HCEC 1CT (cell line): ENCODE measurements around the gene ORC1.

Experiments used
- DNase-seq: peaks from one replicate; pipeline ENCODE4 v3.0.0-alpha.2; 2017

The ORC1 gene

GRCh38 chr1:52341655-52342260, 62.5 kb downstream of the ORC1 start:
- DNase-seq, result no peak

DNA sequence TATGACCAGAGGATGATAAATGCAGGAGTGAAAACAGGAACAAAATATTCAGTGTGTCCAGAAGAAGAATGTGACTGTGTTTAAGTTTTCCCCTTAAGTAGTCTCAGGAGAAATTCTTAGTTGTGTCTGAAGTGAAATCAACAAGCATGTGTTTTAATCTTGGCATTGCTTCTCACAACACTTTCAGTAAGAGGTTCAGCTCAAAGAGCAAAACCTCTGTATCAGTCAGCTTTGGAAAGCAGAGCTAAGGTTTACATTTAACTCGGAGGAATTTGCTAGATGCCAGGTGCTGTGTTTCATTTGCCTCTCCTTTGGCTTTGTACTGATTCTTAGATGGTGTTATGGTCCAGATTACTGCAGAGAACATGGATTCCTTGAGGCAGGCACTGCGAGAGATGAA, 66.8 kb downstream of the ORC1 start:
- no peak for DNase-seq

GRCh38 chr1:52334906-52335528, 69.2 kb downstream of the ORC1 start:
- no peak for DNase-seq

- DNase-seq, result no peak
Observed at GRCh38 chr1:52332411-52332810, 71.8 kb downstream of the ORC1 start.

DNA sequence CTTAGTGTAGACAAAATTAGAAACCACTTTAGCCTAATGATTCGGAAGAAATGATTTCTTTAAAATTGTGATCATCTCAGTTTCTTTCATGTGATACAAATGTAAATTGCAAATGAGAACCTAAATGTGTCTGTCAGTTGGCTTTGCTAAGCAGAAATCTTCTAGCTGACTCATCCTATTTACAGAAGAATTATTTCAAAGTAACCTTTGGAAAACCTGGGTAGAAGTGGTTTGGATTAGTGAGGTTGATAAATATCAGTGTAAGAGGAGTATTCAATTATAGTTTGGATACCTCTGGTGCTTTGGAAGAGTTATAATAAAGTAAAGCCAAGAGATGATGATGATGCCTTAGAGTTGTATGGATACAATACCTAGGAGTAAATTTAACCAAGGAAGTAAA, 75.6 kb downstream of the ORC1 start:
- DNase-seq, result no peak

DNA sequence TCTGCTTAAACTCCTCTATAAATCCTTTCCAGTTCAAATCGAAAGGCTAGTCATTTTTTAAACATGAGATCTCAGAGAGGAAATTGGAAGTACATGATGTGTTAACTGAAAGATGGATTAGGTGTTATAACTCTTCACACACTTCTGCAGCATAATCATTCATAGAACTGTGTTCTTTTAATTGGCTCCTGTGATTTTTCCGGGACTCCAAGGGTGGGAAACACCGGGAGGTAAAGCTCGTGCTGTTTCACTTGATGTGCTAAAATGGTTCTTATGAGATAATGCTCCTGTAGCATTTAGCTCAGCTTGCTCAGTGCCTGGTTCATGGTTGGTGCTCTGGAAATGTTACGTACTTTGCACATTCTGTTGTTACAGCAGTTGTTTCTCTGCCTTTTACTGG, 78.4 kb downstream of the ORC1 start:
- no peak for DNase-seq

- no peak for DNase-seq
Observed at GRCh38 chr1:52323731-52324130, 80.5 kb downstream of the ORC1 start.
